Fibroblast of the aortic adventitia (primary cell): ENCODE results near the gene SH3RF3. TPM values are rescaled to one million over a fixed set of nuclear protein-coding genes. Genes with fewer than 3 reads are reported as not detected.

Experiments used
- DNase-seq: peaks from one replicate; pipeline ENCODE4 v3.0.0-alpha.2; 2010; ENCODE audit warnings: low read depth
- H3K4me3 ChIP-seq: 2 replicates; pipeline ENCODE4 v1.5.1; 2011; ENCODE audit warnings: low read depth, mild to moderate bottlenecking, control low read depth, low read length, moderate library complexity
- CTCF ChIP-seq: IDR thresholded peaks from 2 replicates; pipeline ENCODE4 v1.5.1; 2011; ENCODE audit warnings: mild to moderate bottlenecking, low read length, control low read depth, inconsistent platforms; ENCODE audit not compliant: insufficient read depth
- total RNA-seq: library from RNA; depleted of rRNA; stranded (reverse); fragments of >200 nt; gene quantifications from 2 replicates; pipeline ENCODE4 v1.2.3, GENCODE V29; 2012; ENCODE audit warnings: low replicate concordance

The SH3RF3 gene
- total RNA-seq, 1 donor = 8.4 TPM

GRCh38 chr2:109132626-109133025, 3.6 kb downstream of the SH3RF3 start:
- DNase-seq = no peak
- no peak for TF ChIP-seq CTCF
- H3K4me3 ChIP-seq = no peak overlapping the region

GRCh38 chr2:109133746-109134145, 4.7 kb downstream of the SH3RF3 start:
- no peak overlapping the region for H3K4me3 ChIP-seq
- DNase-seq = peak; percentile 22
- no peak for TF ChIP-seq CTCF

- no peak for TF ChIP-seq CTCF
- DNase-seq = no peak
- no peak overlapping the region for H3K4me3 ChIP-seq
Observed at GRCh38 chr2:109134741-109135358, 5.8 kb downstream of the SH3RF3 start.

GRCh38 chr2:109135359-109136197, 6.6 kb downstream of the SH3RF3 start:
- peak; percentile 86 for DNase-seq
- peak overlapping the region; percentile 33 for H3K4me3 ChIP-seq
- TF ChIP-seq CTCF = no peak

- H3K4me3 ChIP-seq = no peak overlapping the region
- TF ChIP-seq CTCF = no peak
- no peak for DNase-seq
Observed at GRCh38 chr2:109136542-109136941, 7.5 kb downstream of the SH3RF3 start.

- H3K4me3 ChIP-seq = no peak overlapping the region
- no peak for TF ChIP-seq CTCF
- no peak for DNase-seq
Observed at GRCh38 chr2:109137616-109138015, 8.6 kb downstream of the SH3RF3 start.
